Lower leg skin (tissue), 3 donors: Measurements from ENCODE around the gene TDRD1.

Source experiments
- POLR2A ChIP-seq, 2 donors: fragments of 450-650 bp; IDR thresholded peaks; one replicate each; pipeline ENCODE4 v1.6.1; 2016 to 2017; ENCODE audit warnings: antibody characterized with exemption in 2 of 2, mild to moderate bottlenecking in 1 of 2, moderate library complexity in 1 of 2
- TF ChIP-seq, protein P1 (sequence below), 3 donors: fragments of 450-650 bp; IDR thresholded peaks; one replicate each; pipeline ENCODE4 v1.5.1; 2016; ENCODE audit warnings: antibody characterized with exemption in 3 of 3, mild to moderate bottlenecking in 3 of 3, moderate library complexity in 2 of 3

- TF ChIP-seq, protein P1, sequence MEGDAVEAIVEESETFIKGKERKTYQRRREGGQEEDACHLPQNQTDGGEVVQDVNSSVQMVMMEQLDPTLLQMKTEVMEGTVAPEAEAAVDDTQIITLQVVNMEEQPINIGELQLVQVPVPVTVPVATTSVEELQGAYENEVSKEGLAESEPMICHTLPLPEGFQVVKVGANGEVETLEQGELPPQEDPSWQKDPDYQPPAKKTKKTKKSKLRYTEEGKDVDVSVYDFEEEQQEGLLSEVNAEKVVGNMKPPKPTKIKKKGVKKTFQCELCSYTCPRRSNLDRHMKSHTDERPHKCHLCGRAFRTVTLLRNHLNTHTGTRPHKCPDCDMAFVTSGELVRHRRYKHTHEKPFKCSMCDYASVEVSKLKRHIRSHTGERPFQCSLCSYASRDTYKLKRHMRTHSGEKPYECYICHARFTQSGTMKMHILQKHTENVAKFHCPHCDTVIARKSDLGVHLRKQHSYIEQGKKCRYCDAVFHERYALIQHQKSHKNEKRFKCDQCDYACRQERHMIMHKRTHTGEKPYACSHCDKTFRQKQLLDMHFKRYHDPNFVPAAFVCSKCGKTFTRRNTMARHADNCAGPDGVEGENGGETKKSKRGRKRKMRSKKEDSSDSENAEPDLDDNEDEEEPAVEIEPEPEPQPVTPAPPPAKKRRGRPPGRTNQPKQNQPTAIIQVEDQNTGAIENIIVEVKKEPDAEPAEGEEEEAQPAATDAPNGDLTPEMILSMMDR (IDR thresholded peaks at IDR 0.05): no peak
- no peak for TF ChIP-seq POLR2A (IDR thresholded peaks at IDR 0.05)
These were observed 10.6 kb upstream of the TDRD1 start for GRCh38 chr10:114168450-114169009.
